ENCODE measurements around the gene TBR1.

- TF ChIP-seq, protein P1, sequence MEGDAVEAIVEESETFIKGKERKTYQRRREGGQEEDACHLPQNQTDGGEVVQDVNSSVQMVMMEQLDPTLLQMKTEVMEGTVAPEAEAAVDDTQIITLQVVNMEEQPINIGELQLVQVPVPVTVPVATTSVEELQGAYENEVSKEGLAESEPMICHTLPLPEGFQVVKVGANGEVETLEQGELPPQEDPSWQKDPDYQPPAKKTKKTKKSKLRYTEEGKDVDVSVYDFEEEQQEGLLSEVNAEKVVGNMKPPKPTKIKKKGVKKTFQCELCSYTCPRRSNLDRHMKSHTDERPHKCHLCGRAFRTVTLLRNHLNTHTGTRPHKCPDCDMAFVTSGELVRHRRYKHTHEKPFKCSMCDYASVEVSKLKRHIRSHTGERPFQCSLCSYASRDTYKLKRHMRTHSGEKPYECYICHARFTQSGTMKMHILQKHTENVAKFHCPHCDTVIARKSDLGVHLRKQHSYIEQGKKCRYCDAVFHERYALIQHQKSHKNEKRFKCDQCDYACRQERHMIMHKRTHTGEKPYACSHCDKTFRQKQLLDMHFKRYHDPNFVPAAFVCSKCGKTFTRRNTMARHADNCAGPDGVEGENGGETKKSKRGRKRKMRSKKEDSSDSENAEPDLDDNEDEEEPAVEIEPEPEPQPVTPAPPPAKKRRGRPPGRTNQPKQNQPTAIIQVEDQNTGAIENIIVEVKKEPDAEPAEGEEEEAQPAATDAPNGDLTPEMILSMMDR (IDR thresholded peaks at IDR 0.05): no peak
- TF ChIP-seq EP300 (IDR thresholded peaks at IDR 0.05) (no peak), POLR2A (IDR thresholded peaks at IDR 0.05) (no peak)
Measured at GRCh38 chr2:161373942-161374341, 42.2 kb upstream of the TBR1 start.
